K562 (cell line): ENCODE data around the gene RASSF3. TPM values are rescaled to one million over a fixed set of nuclear protein-coding genes. Genes with fewer than 3 reads are reported as not detected.
A peak's percentile ranks its signal among the peaks of the same experiment; 100 is the strongest.

Experiments used
- CEBPG ChIP-seq, 3 experiments: fragments of 200-800 bp in 1 of 3; sonication (Bioruptor generic) in 1 of 3; sonication (generic) in 1 of 3; formaldehyde crosslinking in 1 of 3; IDR thresholded peaks in 2 of 3; conservative IDR thresholded peaks in 1 of 3; 2 replicates each; pipeline versions ENCODE4 v1.6.1 to v1.8.0; 2016 to 2022; ENCODE audit warnings: missing compliant biosample characterization in 2 of 3, missing genetic modification characterization in 2 of 3, mild to moderate bottlenecking in 1 of 3, missing genetic modification reagents in 1 of 3
- EGR1 ChIP-seq: fragments of 450-650 bp; conservative IDR thresholded peaks from 2 replicates; pipeline ENCODE4 v1.6.1; 2017; ENCODE audit warnings: mild to moderate bottlenecking
- GTF2E2 ChIP-seq: fragments of 200-800 bp; sonication (Bioruptor generic); IDR thresholded peaks from 2 replicates; pipeline ENCODE4 v1.6.1; 2016; ENCODE audit warnings: missing genetic modification characterization, missing compliant biosample characterization
- IRF2 ChIP-seq: sonication (generic); formaldehyde crosslinking; IDR thresholded peaks from 2 replicates; pipeline ENCODE4 v1.8.1; 2022; ENCODE audit warnings: mild to moderate bottlenecking, missing genetic modification reagents
- MGA ChIP-seq: fragments of 450-650 bp; IDR thresholded peaks from 2 replicates; pipeline ENCODE4 v1.6.1; 2016; ENCODE audit warnings: mild to moderate bottlenecking, moderate library complexity
- PTRF ChIP-seq: fragments of 450-650 bp; IDR thresholded peaks from 2 replicates; pipeline ENCODE4 v1.6.1; 2016; ENCODE audit warnings: mild to moderate bottlenecking, missing genetic modification characterization, missing compliant biosample characterization
- SMARCA4 ChIP-seq: fragments of 450-650 bp; IDR thresholded peaks from 2 replicates; pipeline ENCODE4 v1.6.1; 2016
- SMARCE1 ChIP-seq: fragments of 450-650 bp; IDR thresholded peaks from 2 replicates; pipeline ENCODE4 v1.7.1; 2016; ENCODE audit warnings: mild to moderate bottlenecking
- YY1 ChIP-seq, 3 experiments: IDR thresholded peaks; 2 replicates each; pipeline ENCODE4 v1.6.1; 2011; ENCODE audit warnings: low read length in 2 of 3, mild to moderate bottlenecking in 2 of 3, moderate library complexity in 2 of 3, borderline replicate concordance in 1 of 3, control low read depth in 1 of 3, low read depth in 1 of 3; ENCODE audit not compliant: insufficient read depth in 3 of 3, insufficient replicate concordance in 2 of 3, control insufficient read depth in 1 of 3, insufficient read length in 1 of 3; ENCODE audit errors: extremely low read depth in 1 of 3
- ZNF280A ChIP-seq: fragments of 450-650 bp; IDR thresholded peaks from 2 replicates; pipeline ENCODE4 v1.6.1; 2018; ENCODE audit warnings: mild to moderate bottlenecking, low read depth; ENCODE audit not compliant: partially characterized antibody
- ZNF41 ChIP-seq: fragments of 250-450 bp; sonication (Bioruptor Pico); conservative IDR thresholded peaks from 2 replicates; pipeline ENCODE4 v1.4.0; 2020; ENCODE audit warnings: mild to moderate bottlenecking
- ZNF589 ChIP-seq: fragments of 200-800 bp; sonication (Bioruptor generic); IDR thresholded peaks from 2 replicates; pipeline ENCODE4 v1.6.1; 2016; ENCODE audit warnings: low read depth, missing genetic modification characterization, missing compliant biosample characterization
- polyA plus RNA-seq, 8 experiments: library from polyadenylated mRNA; depleted of rRNA in 4 of 8; stranded (reverse) in 5 of 8; unstranded in 3 of 8; fragments of >200 nt; fragmentation: Nextera tagmentation in 2 of 8; fragmentation: Illumina TruSeq in 1 of 8; extraction: Ambion mirVana in 2 of 8; extraction: Trizol in 1 of 8; gene quantifications; 2 replicates each; pipeline versions ENCODE4 v1.2.1 to v1.2.3, GENCODE V29; 2011 to 2014; ENCODE audit warnings: inconsistent platforms in 1 of 8, missing spikeins in 1 of 8
- total RNA-seq, 7 experiments: library from RNA; depleted of rRNA in 6 of 7; stranded (reverse); fragments of >200 nt in 6 of 7; fragmentation: Illumina TruSeq in 2 of 7; extraction: Trizol in 2 of 7; gene quantifications; 2 replicates each; pipeline versions ENCODE4 v1.2.1 to v1.2.3, GENCODE V29; 2011 to 2021; ENCODE audit warnings: low replicate concordance in 1 of 7
- TF ChIP-seq, protein P1 (sequence below): fragments of 250-450 bp; sonication (Bioruptor Pico); IDR thresholded peaks from 2 replicates; pipeline ENCODE4 v1.4.0; 2020; ENCODE audit warnings: borderline replicate concordance

The RASSF3 gene
- total and polyA plus RNA-seq, 9 of the 15 experiments (the other 6 are each of a cell fraction or from before 2014, with no cell fraction given), result 3.7 to 39.2 (median 20.2) TPM

DNA sequence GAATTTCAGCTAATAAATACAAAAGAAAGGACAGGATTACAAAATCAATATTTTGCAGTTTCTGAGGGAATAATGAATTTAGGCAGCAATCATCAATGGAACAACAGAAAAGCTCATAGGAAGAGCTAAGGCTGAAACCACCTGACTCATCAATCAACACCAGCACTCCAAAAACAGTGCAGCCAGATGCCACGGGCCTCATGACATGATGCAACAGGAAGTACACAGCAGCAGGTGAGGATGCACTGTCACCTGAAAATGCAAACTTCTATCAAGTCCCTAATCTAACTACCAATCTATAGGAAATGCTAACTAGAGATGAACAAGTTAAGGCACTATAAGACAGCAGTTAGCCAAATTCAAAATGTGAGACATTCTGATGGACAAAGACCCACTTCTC, 127.2 kb downstream of the RASSF3 start (continued):
- TF ChIP-seq ZNF280A (no peak), ZNF41 (CRISPR knock-in tag) (no peak), SMARCA4 (peak; percentile 12; the same call in 1 of the 2 replicates), PTRF (no peak), MGA (peak; percentile 21; the same call in 1 of the 2 replicates), SMARCE1 (no peak), YY1 (IDR thresholded peaks at IDR 0.05; ENCODE audit: borderline replicate concordance in 1 of 3, control insufficient read depth in 1 of 3, extremely low read depth in 1 of 3, insufficient read depth in 3 of 3, insufficient read length in 1 of 3, insufficient replicate concordance in 2 of 3, low read depth in 1 of 3, low read length in 2 of 3) (no peak), ZNF589 (CRISPR knock-in tag) (0 out of 2 replicates have a peak, but pooled peaks have one; percentile 45), IRF2 (CRISPR knock-in tag) (no peak), GTF2E2 (no peak), CEBPG (CRISPR knock-in tag; IDR thresholded peaks at IDR 0.05) (no peak), CEBPG (tag; conservative IDR thresholded peaks at IDR 0.05 in 1 of 2, IDR thresholded peaks at IDR 0.05 in 1 of 2) (peak; percentile 29 to 86; a peak in 3 of 4 replicates), EGR1 (no peak)
- TF ChIP-seq, protein P1, sequence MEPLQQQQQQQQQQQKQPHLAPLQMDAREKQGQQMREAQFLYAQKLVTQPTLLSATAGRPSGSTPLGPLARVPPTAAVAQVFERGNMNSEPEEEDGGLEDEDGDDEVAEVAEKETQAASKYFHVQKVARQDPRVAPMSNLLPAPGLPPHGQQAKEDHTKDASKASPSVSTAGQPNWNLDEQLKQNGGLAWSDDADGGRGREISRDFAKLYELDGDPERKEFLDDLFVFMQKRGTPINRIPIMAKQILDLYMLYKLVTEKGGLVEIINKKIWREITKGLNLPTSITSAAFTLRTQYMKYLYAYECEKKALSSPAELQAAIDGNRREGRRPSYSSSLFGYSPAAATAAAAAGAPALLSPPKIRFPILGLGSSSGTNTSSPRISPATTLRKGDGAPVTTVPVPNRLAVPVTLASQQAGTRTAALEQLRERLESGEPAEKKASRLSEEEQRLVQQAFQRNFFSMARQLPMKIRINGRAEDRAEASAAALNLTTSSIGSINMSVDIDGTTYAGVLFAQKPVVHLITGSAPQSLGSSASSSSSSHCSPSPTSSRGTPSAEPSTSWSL (CRISPR knock-in tag), result no peak
